Trophoblast cell (in vitro differentiated cells and primary cell): ENCODE data around the gene LSG1.

Experiments used
- DNase-seq, 2 donors: peaks; one replicate each; pipeline ENCODE4 v3.0.0-alpha.2; 2016
- H2AFZ ChIP-seq: 2 replicates; pipeline ENCODE4 v1.6.1; 2013; ENCODE audit warnings: low read length, moderate library complexity, mild to moderate bottlenecking; ENCODE audit not compliant: insufficient read depth, poor library complexity
- H2AK5ac ChIP-seq: 2 replicates; pipeline ENCODE4 v1.6.1; 2013; ENCODE audit warnings: mild to moderate bottlenecking, low read length
- H2BK120ac ChIP-seq: 2 replicates; pipeline ENCODE4 v1.6.1; 2013; ENCODE audit warnings: low read length, mild to moderate bottlenecking, moderate library complexity; ENCODE audit not compliant: insufficient read depth, poor library complexity
- H2BK12ac ChIP-seq: 2 replicates; pipeline ENCODE4 v1.6.1; 2013; ENCODE audit warnings: mild to moderate bottlenecking, low read length, moderate library complexity
- H2BK5ac ChIP-seq: 2 replicates; pipeline ENCODE4 v1.6.1; 2013; ENCODE audit warnings: low read length, low read depth, moderate library complexity, mild to moderate bottlenecking; ENCODE audit not compliant: poor library complexity
- H3K14ac ChIP-seq: 2 replicates; pipeline ENCODE4 v1.6.1; 2013; ENCODE audit warnings: mild to moderate bottlenecking, low read length
- H3K18ac ChIP-seq: 2 replicates; pipeline ENCODE4 v1.6.1; 2013; ENCODE audit warnings: mild to moderate bottlenecking, low read length
- H3K23ac ChIP-seq: 2 replicates; pipeline ENCODE4 v1.6.1; 2013; ENCODE audit warnings: low read length
- H3K27ac ChIP-seq: 2 replicates; pipeline ENCODE4 v1.5.1; 2013; ENCODE audit warnings: low read depth, mild to moderate bottlenecking, inconsistent platforms, low read length, moderate library complexity
- H3K27me3 ChIP-seq: 2 replicates; pipeline ENCODE4 v1.6.1; 2013; ENCODE audit warnings: inconsistent platforms, mild to moderate bottlenecking, low read length, moderate library complexity; ENCODE audit not compliant: insufficient read depth
- H3K36me3 ChIP-seq, 2 experiments: 1 replicate in 1 of 2; 2 replicates in 1 of 2; pipeline ENCODE4 v1.6.1; 2013; ENCODE audit warnings: low read length in 2 of 2, mild to moderate bottlenecking in 2 of 2, moderate library complexity in 1 of 2; ENCODE audit not compliant: insufficient read depth in 2 of 2, control insufficient read depth in 1 of 2
- H3K4ac ChIP-seq: 2 replicates; pipeline ENCODE4 v1.6.1; 2013; ENCODE audit warnings: low read depth, mild to moderate bottlenecking, low read length, moderate library complexity
- H3K4me1 ChIP-seq, 2 experiments: 1 replicate in 1 of 2; 2 replicates in 1 of 2; pipeline ENCODE4 v1.6.1; 2013; ENCODE audit warnings: low read length in 2 of 2, mild to moderate bottlenecking in 2 of 2, moderate library complexity in 1 of 2; ENCODE audit not compliant: insufficient read depth in 2 of 2, control insufficient read depth in 1 of 2
- H3K4me2 ChIP-seq: 2 replicates; pipeline ENCODE4 v1.6.1; 2013; ENCODE audit warnings: inconsistent platforms, mild to moderate bottlenecking, low read length, moderate library complexity
- H3K4me3 ChIP-seq: 2 replicates; pipeline ENCODE4 v1.5.1; 2013; ENCODE audit warnings: mild to moderate bottlenecking, low read depth, low read length, inconsistent platforms
- H3K79me1 ChIP-seq: one replicate; pipeline ENCODE4 v1.6.1; 2013; ENCODE audit warnings: low read length
- H3K79me2 ChIP-seq: 2 replicates; pipeline ENCODE4 v1.6.1; 2013; ENCODE audit warnings: low read length, mild to moderate bottlenecking; ENCODE audit not compliant: control insufficient read depth, insufficient read depth, poor library complexity
- H3K9ac ChIP-seq: 2 replicates; pipeline ENCODE4 v1.6.1; 2013; ENCODE audit warnings: mild to moderate bottlenecking, low read length
- H3K9me3 ChIP-seq: 2 replicates; pipeline ENCODE4 v1.6.1; 2013; ENCODE audit warnings: low read depth, mild to moderate bottlenecking, control low read depth, inconsistent platforms, low read length; ENCODE audit not compliant: insufficient read depth
- H4K12ac ChIP-seq: 2 replicates; pipeline ENCODE4 v1.6.1; 2013; ENCODE audit warnings: low read depth, mild to moderate bottlenecking, low read length, moderate library complexity
- H4K8ac ChIP-seq: 2 replicates; pipeline ENCODE4 v1.6.1; 2013; ENCODE audit warnings: low read depth, mild to moderate bottlenecking, low read length, moderate library complexity
- H4K91ac ChIP-seq: one replicate; pipeline ENCODE4 v1.6.1; 2013; ENCODE audit warnings: low read depth, mild to moderate bottlenecking, low read length, moderate library complexity
- WGBS: extraction: QIAGEN DNeasy Blood & Tissue Kit; methylation state at CpG from one replicate; pipeline ENCODE4 v1.1.7; 2013; ENCODE audit warnings: missing lambda C conversion rate; ENCODE audit not compliant: insufficient read length, insufficient coverage; ENCODE audit errors: extremely low coverage; 5-methylcytosine and 5-hydroxymethylcytosine counted together

The LSG1 gene

DNA sequence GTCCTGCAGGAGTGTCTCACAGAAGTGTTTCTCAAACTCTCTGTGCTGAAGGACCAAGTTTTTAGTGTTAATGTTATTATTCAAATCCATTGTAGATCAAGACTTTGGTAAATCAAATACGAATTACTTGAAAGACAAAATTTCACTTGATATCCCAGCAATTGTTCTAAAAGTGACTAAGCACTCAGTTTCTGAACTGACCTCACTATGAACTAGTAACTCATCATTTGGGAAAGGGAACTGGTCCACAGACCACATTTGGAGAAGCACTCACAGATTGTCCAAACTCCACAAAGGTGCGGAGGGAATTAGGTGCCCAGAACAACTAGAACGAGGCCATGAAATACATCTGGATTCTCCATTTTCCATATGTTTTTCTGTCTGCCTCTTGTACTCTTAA is 39.3 kb upstream of the LSG1 start:
- H3K9me3 ChIP-seq: no peaks in the 10 kb centered on the region
- no peak overlapping the region for H4K12ac ChIP-seq
- H3K18ac ChIP-seq: no peak overlapping the region
- no peak overlapping the region for H3K27ac ChIP-seq
- H2BK5ac ChIP-seq: no peak overlapping the region
- no peak overlapping the region for H3K23ac ChIP-seq
- no peak overlapping the region for H3K9ac ChIP-seq
- H3K27me3 ChIP-seq: no peaks in the 10 kb centered on the region
- H3K4me2 ChIP-seq: no peak overlapping the region
- no peak overlapping the region for H3K4ac ChIP-seq
- H2AFZ ChIP-seq: no peak overlapping the region
- H3K4me3 ChIP-seq: no peak overlapping the region
- no peaks in the 10 kb centered on the region for H3K79me2 ChIP-seq
- DNase-seq: no peak
- H2BK120ac ChIP-seq: no peak overlapping the region
- no peaks in the 10 kb centered on the region for H3K36me3 ChIP-seq
- WGBS: no CpG with 5 or more reads among the region's 3 CpGs
- peaks cover 23 to 27% of the 10 kb centered on the region in 2 experiments for H3K4me1 ChIP-seq
- H4K8ac ChIP-seq: no peak overlapping the region
- peak overlapping the region; percentile 55 for H4K91ac ChIP-seq
- H2AK5ac ChIP-seq: no peak overlapping the region
- H2BK12ac ChIP-seq: peak overlapping the region; percentile 51
- H3K14ac ChIP-seq: no peak overlapping the region
- peaks cover 8% of the 10 kb centered on the region for H3K79me1 ChIP-seq

DNA sequence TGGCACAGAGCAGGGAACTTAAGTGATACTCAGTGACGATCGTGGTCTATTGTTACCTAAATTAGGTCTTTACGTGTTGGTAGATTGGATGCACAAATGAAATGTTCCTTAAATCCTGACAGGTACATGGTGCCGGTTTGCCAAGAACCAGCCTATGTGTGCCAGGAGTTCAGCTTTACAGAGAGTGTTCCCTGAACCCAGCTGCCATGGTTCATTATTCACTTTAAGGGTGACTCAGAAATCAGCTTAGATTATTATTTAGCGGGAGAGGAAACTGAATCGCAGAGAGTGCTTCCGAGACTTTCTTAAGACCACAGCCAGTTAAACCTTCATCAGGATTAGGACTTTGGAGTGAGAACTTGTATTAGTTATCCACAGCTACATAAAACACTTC is 35.2 kb upstream of the LSG1 start:
- Histone ChIP-seq H3K9me3 (no peaks in the 10 kb centered on the region), H3K18ac (no peak overlapping the region), H3K14ac (no peak overlapping the region), H4K8ac (no peak overlapping the region), H2BK5ac (no peak overlapping the region), H3K4me2 (no peak overlapping the region), H2AK5ac (no peak overlapping the region), H3K4ac (no peak overlapping the region), H3K79me2 (no peaks in the 10 kb centered on the region), H3K4me3 (no peak overlapping the region), H3K4me1 (peaks cover 21% of the 10 kb centered on the region in 2 experiments), H4K91ac (peak overlapping the region; percentile 64), H3K79me1 (peaks cover 4% of the 10 kb centered on the region), H2BK12ac (no peak overlapping the region), H3K36me3 (no peaks in the 10 kb centered on the region), H3K23ac (no peak overlapping the region), H3K9ac (no peak overlapping the region), H4K12ac (no peak overlapping the region), H2AFZ (no peak overlapping the region), H2BK120ac (peak overlapping the region; percentile 3), H3K27me3 (no peaks in the 10 kb centered on the region), H3K27ac (no peak overlapping the region)
- DNase-seq: no peak
- WGBS: no CpG with 5 or more reads among the region's 7 CpGs

DNA sequence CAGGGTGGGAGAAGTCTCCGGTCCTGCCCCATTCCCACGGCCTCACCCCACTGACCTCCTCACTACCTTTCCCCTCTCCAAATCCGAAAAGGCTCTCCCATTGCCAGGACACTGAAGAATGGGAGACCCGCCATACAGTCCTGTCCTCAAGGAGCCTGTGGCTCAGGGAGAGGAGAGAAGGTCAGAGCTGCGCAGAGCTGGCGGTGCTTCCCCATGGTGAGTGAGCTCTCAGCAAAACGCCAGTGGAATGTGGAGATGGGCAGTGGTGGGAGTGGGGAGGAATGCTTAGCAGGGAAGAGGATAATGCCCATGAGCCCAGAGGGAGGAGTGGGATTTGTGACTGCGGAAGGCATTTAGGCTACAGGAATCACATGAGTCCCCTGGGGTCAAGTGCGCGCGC is 33.8 kb upstream of the LSG1 start:
- Histone ChIP-seq H3K4ac (no peak overlapping the region), H3K4me1 (peaks cover 16% of the 10 kb centered on the region in 2 experiments), H3K27ac (no peak overlapping the region), H2BK12ac (peak overlapping the region; percentile 48), H2AK5ac (peak overlapping the region; percentile 17), H3K18ac (no peak overlapping the region), H3K79me2 (no peaks in the 10 kb centered on the region), H3K9ac (no peak overlapping the region), H3K23ac (no peak overlapping the region), H2AFZ (no peak overlapping the region), H2BK120ac (no peak overlapping the region), H3K14ac (peak overlapping the region; percentile 12), H3K9me3 (no peaks in the 10 kb centered on the region), H3K4me3 (no peak overlapping the region), H3K79me1 (peaks cover 4% of the 10 kb centered on the region), H2BK5ac (no peak overlapping the region), H4K8ac (no peak overlapping the region), H4K12ac (no peak overlapping the region), H3K27me3 (no peaks in the 10 kb centered on the region), H3K4me2 (no peak overlapping the region), H4K91ac (peak overlapping the region; percentile 31), H3K36me3 (no peaks in the 10 kb centered on the region)
- no peak for DNase-seq
- no CpG with 5 or more reads among the region's 11 CpGs for WGBS

DNA sequence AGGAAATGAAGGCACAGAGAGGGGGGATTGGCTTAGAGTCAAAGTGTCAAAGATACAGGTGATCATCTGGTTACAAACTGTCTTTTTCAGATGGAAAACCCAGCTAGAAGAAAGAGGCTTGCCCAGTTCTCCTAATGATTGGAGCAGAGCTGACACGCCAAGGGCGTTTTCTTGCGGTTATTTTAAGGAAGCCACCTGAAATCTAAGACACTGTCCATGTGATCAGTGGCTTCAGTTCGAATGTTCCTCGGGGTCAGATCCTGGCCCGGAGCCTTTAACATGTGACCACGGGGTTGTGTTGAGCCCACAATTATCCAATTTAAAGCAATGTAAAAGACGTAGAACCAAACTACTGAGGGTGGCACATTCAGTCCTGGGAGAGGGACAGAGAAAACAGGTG is 33.2 kb upstream of the LSG1 start:
- Histone ChIP-seq H2AFZ (no peak overlapping the region), H4K8ac (no peak overlapping the region), H2AK5ac (no peak overlapping the region), H2BK120ac (no peak overlapping the region), H3K27me3 (no peaks in the 10 kb centered on the region), H3K4me2 (no peak overlapping the region), H3K4ac (no peak overlapping the region), H4K12ac (no peak overlapping the region), H3K18ac (no peak overlapping the region), H3K9me3 (no peaks in the 10 kb centered on the region), H2BK5ac (no peak overlapping the region), H3K14ac (peak overlapping the region; percentile 12), H3K27ac (no peak overlapping the region), H3K79me2 (no peaks in the 10 kb centered on the region), H4K91ac (no peak overlapping the region), H2BK12ac (no peak overlapping the region), H3K79me1 (peaks cover 4% of the 10 kb centered on the region), H3K9ac (no peak overlapping the region), H3K4me3 (no peak overlapping the region), H3K4me1 (peaks cover 16% of the 10 kb centered on the region in 2 experiments), H3K36me3 (no peaks in the 10 kb centered on the region), H3K23ac (no peak overlapping the region)
- WGBS: no CpG with 5 or more reads among the region's 8 CpGs
- no peak for DNase-seq
